ENCODE data around the gene CNDP1. TPM values are rescaled to one million over a fixed set of nuclear protein-coding genes. Genes with fewer than 3 reads are reported as not detected.

The CNDP1 gene
- total and polyA plus RNA-seq, 4 donors, result 0.09 to 21.1 (median 5.8) TPM

DNA sequence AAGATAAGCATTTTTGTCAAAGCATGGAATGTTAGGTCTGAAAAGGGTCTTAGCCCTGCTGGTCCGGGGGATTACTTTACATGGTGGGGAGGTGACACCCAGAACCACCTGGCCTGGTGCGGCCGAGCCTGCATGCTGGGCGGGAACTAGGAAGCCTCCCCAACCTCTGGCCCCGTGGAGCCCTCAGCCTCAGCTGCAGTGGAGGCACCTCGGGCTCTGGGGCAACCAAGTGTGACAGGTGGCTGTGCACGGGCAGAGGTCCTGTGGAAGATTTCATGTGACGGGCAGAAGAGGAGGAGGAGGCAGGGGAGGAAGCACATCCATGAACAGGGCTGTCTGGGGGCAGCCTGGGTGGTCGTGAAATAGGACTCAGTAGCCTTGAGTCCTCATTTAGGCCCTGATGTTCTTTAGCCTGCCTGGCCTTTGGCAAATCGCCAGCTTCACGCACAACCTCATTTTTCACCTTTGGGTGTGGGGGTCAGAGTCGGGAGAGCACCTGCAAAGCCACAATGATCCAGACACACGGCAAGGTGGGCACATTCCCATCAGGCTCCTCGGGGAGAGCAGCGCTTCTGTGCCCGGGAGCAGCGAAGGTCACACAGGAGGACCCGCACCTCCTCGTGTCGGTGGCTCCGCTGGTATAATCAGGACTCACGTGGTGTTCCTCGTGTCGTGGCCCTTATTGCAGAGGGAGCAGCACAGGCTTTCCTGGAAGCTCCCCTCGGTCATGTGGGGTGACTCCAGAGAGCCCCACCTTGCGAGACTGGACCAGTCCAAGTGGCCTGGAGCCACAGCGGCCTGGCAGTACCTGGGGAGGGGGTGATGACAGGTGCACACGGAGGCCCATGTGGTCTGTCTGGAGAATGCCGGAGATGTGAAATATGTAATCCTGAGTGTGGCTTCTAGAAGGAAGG lies 24.2 kb upstream of the CNDP1 start:
- TF ChIP-seq HNF4A (conservative IDR thresholded peaks at IDR 0.05) (no peak), NR2F2 (IDR thresholded peaks at IDR 0.05) (no peak), TAF1 (conservative IDR thresholded peaks at IDR 0.05) (no peak)
- TF ChIP-seq, protein P1, sequence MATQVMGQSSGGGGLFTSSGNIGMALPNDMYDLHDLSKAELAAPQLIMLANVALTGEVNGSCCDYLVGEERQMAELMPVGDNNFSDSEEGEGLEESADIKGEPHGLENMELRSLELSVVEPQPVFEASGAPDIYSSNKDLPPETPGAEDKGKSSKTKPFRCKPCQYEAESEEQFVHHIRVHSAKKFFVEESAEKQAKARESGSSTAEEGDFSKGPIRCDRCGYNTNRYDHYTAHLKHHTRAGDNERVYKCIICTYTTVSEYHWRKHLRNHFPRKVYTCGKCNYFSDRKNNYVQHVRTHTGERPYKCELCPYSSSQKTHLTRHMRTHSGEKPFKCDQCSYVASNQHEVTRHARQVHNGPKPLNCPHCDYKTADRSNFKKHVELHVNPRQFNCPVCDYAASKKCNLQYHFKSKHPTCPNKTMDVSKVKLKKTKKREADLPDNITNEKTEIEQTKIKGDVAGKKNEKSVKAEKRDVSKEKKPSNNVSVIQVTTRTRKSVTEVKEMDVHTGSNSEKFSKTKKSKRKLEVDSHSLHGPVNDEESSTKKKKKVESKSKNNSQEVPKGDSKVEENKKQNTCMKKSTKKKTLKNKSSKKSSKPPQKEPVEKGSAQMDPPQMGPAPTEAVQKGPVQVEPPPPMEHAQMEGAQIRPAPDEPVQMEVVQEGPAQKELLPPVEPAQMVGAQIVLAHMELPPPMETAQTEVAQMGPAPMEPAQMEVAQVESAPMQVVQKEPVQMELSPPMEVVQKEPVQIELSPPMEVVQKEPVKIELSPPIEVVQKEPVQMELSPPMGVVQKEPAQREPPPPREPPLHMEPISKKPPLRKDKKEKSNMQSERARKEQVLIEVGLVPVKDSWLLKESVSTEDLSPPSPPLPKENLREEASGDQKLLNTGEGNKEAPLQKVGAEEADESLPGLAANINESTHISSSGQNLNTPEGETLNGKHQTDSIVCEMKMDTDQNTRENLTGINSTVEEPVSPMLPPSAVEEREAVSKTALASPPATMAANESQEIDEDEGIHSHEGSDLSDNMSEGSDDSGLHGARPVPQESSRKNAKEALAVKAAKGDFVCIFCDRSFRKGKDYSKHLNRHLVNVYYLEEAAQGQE (IDR thresholded peaks at IDR 0.05), result no peak
- TF ChIP-seq, protein P2, sequence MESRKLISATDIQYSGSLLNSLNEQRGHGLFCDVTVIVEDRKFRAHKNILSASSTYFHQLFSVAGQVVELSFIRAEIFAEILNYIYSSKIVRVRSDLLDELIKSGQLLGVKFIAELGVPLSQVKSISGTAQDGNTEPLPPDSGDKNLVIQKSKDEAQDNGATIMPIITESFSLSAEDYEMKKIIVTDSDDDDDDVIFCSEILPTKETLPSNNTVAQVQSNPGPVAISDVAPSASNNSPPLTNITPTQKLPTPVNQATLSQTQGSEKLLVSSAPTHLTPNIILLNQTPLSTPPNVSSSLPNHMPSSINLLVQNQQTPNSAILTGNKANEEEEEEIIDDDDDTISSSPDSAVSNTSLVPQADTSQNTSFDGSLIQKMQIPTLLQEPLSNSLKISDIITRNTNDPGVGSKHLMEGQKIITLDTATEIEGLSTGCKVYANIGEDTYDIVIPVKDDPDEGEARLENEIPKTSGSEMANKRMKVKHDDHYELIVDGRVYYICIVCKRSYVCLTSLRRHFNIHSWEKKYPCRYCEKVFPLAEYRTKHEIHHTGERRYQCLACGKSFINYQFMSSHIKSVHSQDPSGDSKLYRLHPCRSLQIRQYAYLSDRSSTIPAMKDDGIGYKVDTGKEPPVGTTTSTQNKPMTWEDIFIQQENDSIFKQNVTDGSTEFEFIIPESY (IDR thresholded peaks at IDR 0.05), result no peak
- DNase-seq (ENCODE audit: low spot score), result no peak
- Histone ChIP-seq H3K36me3 (ENCODE audit: control insufficient read depth in 4 of 4, insufficient read depth in 3 of 4, low read depth in 1 of 4, low read length in 3 of 4) (peaks cover 42 to 72% (median 48%) of the 10 kb centered on the region in 4 donors), H3K27ac (ENCODE audit: low read depth in 1 of 2, low read length in 2 of 2) (no peak overlapping the region), H3K4me1 (ENCODE audit: control insufficient read depth in 4 of 4, insufficient read depth in 4 of 4, low read length in 3 of 4) (peaks cover 3 to 32% (median 20%) of the 10 kb centered on the region in 4 donors), H3K4me3 (ENCODE audit: low read depth in 1 of 3, low read length in 3 of 3) (no peak overlapping the region), H3K27me3 (ENCODE audit: control insufficient read depth in 4 of 4, insufficient read depth in 4 of 4, low read length in 3 of 4) (no peaks in the 10 kb centered on the region), H3K9ac (ENCODE audit: low read depth in 1 of 2, low read length in 2 of 2) (no peak overlapping the region), H3K9me3 (ENCODE audit: control insufficient read depth in 4 of 4, low read length in 3 of 4) (no peaks in the 10 kb centered on the region)
- WGBS, result 87% methylated on average over 29 of the region's 29 CpGs

DNA sequence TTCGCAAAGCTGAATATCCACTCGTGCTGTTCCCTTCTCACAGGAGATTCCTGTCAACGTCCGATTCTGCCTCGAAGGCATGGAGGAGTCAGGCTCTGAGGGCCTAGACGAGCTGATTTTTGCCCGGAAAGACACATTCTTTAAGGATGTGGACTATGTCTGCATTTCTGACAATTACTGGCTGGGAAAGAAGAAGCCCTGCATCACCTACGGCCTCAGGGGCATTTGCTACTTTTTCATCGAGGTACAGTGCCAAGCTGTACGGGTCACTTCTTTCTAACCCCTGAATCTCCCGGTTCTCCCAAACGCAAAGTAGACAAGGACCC lies 23.6 kb upstream of the CNDP1 start:
- H3K4me1 ChIP-seq (ENCODE audit: control insufficient read depth in 4 of 4, insufficient read depth in 4 of 4, low read length in 3 of 4), result peaks cover 7 to 38% (median 24%) of the 10 kb centered on the region in 4 donors
- 95% methylated on average over 12 of the region's 12 CpGs for WGBS
- no peak for DNase-seq (ENCODE audit: low spot score)
- H3K9me3 ChIP-seq (ENCODE audit: control insufficient read depth in 4 of 4, low read length in 3 of 4), result no peaks in the 10 kb centered on the region
- TF ChIP-seq JUND (IDR thresholded peaks at IDR 0.05) (no peak), SP1 (IDR thresholded peaks at IDR 0.05) (no peak), HNF4A (conservative IDR thresholded peaks at IDR 0.05) (no peak), FOXA2 (IDR thresholded peaks at IDR 0.05) (no peak), RAD21 (IDR thresholded peaks at IDR 0.05) (no peak), YY1 (IDR thresholded peaks at IDR 0.05) (no peak), TAF1 (conservative IDR thresholded peaks at IDR 0.05) (no peak), FOXA1 (IDR thresholded peaks at IDR 0.05) (no peak), NR2F2 (IDR thresholded peaks at IDR 0.05) (no peak), RXRA (IDR thresholded peaks at IDR 0.05) (no peak)
- TF ChIP-seq, protein P3, sequence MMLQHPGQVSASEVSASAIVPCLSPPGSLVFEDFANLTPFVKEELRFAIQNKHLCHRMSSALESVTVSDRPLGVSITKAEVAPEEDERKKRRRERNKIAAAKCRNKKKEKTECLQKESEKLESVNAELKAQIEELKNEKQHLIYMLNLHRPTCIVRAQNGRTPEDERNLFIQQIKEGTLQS (IDR thresholded peaks at IDR 0.05), result no peak
- H3K27me3 ChIP-seq (ENCODE audit: control insufficient read depth in 4 of 4, insufficient read depth in 4 of 4, low read length in 3 of 4), result no peaks in the 10 kb centered on the region
- no peak overlapping the region for H3K9ac ChIP-seq (ENCODE audit: low read depth in 1 of 2, low read length in 2 of 2)
- peaks cover 40 to 73% (median 49%) of the 10 kb centered on the region in 4 donors for H3K36me3 ChIP-seq (ENCODE audit: control insufficient read depth in 4 of 4, insufficient read depth in 3 of 4, low read depth in 1 of 4, low read length in 3 of 4)
- H3K4me3 ChIP-seq (ENCODE audit: low read depth in 1 of 3, low read length in 3 of 3), result no peak overlapping the region
- H3K27ac ChIP-seq (ENCODE audit: low read depth in 1 of 2, low read length in 2 of 2), result no peak overlapping the region
